ENCODE measurements around the gene NYNRIN.
A peak's percentile ranks its signal among the peaks of the same experiment; 100 is the strongest.

GRCh38 chr14:24366413-24366720, 32.4 kb upstream of the NYNRIN start:
- TF ChIP-seq CHD1 (IDR thresholded peaks at IDR 0.05; ENCODE audit: low read depth, low read length), result no peak
- TF ChIP-seq CTCF (conservative IDR thresholded peaks at IDR 0.05; ENCODE audit: low read depth, low read length), result no peak
- TF ChIP-seq MXI1 (IDR thresholded peaks at IDR 0.05; ENCODE audit: borderline replicate concordance, low read depth, low read length), result no peak
- TF ChIP-seq FOS (IDR thresholded peaks at IDR 0.05; ENCODE audit: low read depth, low read length), result no peak
- TF ChIP-seq MAFK (IDR thresholded peaks at IDR 0.05; ENCODE audit: low read depth, low read length), result no peak
- TF ChIP-seq POLR2A (IDR thresholded peaks at IDR 0.05; ENCODE audit: low read depth, low read length), result peak; percentile 75
- TF ChIP-seq CEBPB (IDR thresholded peaks at IDR 0.05; ENCODE audit: low read depth, low read length), result no peak
- no peak for TF ChIP-seq USF2 (IDR thresholded peaks at IDR 0.05; ENCODE audit: low read depth, low read length)
- TF ChIP-seq RCOR1 (IDR thresholded peaks at IDR 0.05; ENCODE audit: insufficient replicate concordance, low read length), result no peak
- TF ChIP-seq BHLHE40 (IDR thresholded peaks at IDR 0.05; ENCODE audit: low read depth, low read length), result peak; percentile 0; the same call in 1 of the 2 replicates
- no peak for TF ChIP-seq RFX5 (IDR thresholded peaks at IDR 0.05; ENCODE audit: low read depth, low read length)
- no peak for TF ChIP-seq SMC3 (IDR thresholded peaks at IDR 0.05; ENCODE audit: low read depth, low read length)

Measured in IMR-90 (cell line).